GM21529 (cell line): ENCODE results near the gene ANKRD34A.

Experiments used
- ATAC-seq: cut with Tn5 transposase; IDR thresholded peaks from one replicate; pipeline ENCODE4 v1.9.1; 2021; ENCODE audit not compliant: unreplicated experiment

Gene ANKRD34A

DNA sequence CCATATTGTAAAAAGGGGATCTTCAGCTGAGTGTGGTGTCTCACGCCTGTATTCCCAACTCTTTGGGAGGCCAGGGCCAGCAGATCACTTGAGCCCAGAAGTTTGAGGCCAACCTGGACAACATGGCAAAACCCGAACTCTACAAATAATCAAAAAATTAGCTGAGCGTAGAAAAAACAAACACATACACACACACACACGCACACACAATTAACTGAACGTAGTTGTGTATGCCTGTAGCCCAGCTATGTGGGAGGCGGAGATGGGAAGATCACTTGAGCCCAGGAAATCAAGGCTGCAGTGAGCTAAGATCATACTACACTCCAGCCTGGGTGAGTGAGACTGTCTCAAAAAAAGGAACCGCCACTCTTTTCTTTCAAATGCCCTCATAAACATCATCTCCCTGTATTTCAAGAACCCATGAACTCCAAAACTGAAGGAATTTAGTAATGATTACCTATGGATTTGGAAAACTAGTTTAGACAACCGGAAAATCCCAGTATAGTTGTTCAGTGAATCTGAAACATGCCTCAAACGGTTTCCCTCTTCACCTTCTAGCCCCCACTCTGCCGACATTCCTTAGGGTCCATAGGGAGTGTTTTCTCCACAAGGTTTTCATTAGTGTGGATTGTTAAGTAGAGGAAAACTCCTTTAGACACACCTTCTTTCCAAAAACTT lies 27.5 kb upstream of the ANKRD34A start:
- ATAC-seq = no peak

DNA sequence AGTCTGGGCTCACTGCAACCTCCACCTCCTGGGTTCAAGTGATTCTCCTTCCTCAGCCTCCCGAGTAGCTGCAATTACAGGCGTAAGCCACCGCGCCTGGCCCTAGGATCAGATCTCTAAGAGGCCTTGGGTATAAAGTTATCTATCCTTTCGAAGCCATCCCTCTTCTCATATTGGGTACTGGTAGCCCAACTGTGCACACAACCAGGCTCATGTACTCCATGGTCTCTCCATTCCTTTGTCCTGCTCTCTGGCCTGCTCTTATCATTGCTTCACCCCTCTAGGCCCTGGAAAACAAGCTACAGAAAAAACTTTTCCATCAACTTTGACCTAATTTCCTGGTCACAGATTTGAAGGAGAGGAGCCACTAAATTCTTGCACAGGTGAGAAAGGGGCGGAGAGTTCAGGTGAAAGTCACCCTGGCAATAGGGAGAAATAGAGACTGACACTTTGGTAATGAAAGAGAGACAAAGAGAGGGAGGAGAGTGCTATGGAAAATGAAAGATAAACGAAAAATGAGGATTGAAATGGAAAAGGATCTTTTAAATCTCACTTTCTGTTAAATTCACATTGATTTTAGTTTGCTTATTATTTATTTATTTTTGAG lies 26.0 kb upstream of the ANKRD34A start:
- ATAC-seq = no peak

DNA sequence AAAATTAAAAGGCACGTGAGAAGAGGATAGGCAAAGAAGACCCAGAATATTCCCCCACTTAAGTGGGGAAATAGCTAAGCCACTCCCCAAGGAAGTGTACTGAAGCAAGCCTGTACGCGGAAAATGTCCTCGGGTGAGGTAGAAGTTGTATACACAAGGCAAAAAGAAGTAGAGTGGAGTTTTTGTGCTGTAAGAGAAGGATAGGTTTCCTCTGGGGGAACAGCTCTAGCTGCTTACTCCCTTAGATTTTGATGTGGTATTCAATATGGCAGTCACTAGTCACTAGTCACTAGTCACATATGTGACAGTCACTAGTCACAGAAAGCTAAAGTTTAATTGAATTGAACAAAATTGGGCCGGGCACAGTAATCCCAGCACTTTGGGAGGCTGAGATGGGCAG lies 24.4 kb upstream of the ANKRD34A start:
- ATAC-seq = no peak

DNA sequence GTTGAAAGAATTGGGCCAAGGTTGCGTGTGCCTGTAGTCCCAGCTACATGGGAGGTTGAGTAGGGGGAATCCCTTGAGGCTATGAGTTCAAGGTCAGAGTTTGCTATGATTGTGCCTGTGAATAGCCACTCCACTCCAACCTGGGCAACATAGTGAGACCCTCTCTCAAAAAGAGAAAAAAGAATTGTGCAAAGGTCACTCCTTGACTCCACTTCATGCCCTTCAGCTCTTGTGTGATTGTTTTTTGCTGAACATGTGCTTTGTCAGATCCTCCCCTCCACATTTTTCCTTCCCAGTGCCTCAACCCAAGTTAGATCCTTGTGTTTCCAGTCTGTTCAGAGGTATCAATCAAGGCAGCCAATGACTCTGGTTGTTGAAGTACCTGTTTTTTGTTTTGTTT lies 23.6 kb upstream of the ANKRD34A start:
- ATAC-seq = no peak

DNA sequence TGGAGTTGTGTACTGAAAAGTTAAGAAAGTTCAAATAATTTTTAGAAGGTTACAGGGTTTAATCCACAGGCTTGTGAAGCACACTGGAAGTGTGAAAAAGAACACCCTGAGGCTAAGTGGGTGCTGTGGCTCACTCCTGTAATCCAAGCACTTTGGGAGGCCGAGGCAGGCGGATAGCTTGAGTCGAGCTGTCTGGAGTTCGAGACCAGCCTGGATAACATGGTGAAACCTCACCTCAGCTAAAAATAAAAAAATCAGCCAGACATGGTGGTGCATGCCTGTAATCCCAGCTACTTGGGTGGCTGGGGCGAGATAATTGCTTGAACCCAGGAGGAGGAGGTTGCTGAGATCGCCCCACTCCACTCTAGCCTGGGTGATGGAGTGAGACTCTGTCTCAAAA lies 22.2 kb upstream of the ANKRD34A start:
- no peak for ATAC-seq

DNA sequence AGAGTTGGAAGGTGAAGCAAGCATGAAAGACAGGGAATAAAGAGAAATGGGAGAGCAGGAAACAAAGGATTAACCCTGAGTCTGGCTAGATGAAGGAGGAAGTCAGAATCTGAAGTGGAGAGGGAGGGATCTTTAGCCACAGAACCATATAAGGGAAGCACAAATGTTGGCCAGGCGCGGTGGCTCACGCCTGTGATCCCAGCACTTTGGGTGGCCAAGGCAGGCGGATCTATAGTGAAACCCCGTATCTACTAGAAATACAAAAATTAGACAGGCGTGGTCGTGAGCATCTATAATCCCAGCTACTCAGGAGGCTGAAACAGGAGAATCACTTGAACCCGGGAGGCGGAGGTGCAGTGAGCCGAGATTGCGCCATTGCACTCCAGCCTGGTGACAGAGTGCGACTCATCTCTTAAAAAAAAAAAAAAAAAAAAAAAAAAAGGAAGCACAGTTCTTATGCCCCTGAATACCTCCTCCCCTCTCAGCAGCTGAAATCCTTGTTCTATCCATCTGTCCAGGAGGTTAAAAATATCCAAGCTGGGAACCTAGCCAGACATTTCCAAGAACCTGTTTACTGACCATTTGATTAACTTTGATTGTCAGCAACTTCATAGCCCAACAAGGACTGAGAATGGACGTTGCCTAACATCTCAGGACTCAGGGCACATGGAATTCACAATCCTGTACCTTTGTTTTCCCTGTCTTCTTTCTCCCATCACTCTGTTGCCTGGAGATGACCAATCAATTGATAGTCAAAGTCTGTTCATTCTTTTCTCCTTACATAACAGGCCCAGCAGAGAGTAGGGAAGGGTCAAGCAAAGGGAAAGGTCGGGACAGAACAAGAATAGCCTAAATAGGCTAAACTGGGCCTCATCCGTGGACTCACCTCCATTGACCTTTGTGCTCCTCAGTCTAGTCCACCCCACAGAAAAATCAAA lies 21.4 kb upstream of the ANKRD34A start:
- no peak for ATAC-seq

DNA sequence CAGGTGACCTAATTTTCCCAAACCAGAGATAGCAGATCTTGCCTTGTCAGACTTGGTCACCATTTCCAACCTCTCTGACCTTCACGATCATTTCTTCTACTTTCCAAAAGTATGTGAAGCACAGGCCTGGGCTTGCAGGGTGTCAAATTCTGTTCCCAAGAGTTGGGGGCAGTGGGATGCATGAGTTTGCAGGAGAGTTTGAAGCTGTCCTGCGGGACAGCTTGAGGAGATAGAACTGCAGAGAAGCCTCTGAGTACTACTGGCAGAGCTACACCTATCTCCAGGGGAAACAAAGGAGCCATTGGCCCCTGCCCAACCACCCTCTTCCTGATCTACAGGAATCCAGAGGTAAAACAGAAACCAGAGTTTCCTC lies 20.7 kb upstream of the ANKRD34A start:
- ATAC-seq = no peak

DNA sequence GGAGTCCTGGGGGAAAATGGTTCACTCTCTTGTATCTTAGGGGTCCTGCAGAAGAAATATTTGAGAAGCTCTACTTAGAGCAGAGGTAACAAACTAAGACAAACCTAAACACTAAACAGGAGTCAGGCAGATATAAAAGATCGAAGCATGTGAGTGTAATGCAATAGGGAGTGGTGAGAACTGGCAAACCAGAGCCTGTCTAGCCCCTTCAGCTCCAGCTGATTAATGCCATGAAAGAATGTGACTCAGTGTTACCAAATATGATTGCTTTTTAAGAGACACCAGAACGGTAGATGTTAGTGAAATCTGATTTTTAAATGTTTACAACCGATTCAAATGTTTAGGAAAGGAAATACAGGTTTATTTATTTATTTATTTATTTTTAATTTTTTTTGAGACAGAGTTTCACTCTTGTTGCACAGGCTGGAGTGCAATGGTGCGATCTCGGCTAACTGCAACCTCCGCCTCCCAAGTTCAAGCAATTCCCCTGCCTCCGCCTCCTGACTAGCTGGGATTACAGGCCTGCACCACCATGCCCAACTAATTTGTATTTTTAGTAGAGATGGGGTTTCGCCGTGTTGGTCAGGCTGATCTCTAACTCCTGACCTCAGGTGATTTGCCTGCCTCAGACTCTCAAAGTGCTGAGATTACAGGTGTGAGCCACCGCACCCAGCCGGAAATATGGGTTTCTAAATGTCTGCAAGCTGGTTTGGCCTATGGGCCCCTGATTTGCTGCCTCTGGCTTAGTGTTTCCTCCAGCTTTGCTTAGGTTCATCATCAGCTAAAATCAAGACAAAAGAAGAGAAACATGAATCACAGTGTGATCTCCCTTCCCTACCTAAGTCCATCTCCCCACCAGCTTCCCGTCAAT lies 19.8 kb upstream of the ANKRD34A start:
- ATAC-seq = no peak

DNA sequence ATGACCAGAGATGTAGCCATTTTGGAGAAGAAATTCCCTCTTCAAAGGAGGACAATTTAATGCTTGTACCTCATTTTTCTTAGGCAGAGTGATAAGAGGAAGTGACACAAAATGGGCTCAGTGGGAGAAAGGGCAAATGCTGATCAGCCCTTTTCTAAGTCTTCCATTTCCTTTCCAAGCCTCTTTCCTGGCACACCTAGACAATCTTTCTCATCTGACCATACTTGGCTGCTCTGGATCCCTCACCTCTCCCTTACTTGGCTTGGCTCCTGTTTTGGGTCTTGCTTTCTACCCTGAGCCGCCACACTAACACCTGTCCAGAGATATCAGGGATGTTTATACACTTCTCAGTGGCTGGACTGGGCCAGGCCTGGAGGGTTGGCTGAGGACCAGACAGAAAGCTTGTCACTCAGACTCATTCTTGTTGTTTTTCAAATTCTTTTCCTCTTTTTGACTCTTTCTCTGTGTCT lies 18.9 kb upstream of the ANKRD34A start:
- no peak for ATAC-seq

DNA sequence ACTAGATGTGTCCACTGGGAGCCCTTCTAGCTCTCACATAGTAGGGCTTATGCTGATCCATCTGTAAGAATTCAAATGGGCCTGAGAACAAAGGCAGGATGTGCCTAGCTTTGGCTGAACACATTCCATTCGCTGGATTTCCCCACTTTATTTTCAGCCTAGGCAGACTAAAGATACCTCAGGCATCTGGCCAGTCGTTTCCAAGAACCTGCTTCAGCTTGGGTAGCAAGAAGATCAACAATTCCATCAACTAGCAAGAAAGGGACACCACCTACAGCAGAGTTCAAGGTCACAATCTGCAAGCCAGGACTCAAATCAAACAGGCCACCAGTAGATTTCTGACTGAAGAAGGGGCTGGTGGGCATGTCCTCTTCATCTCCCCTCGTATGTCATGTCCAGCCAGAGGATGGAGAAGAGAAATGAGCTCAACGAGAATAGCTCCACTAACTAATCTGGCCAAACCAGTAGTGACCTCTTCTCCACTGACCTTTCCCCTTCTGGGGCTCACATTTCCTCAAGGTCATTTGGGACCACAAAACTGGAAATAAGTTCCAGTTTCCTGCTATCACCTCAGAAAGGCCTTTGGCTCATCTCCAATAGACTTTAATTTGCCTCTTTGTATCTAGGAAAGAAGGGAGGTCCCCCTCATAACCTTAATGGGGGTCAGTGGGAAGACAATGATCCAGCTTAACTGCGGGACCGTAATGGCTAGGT lies 17.8 kb upstream of the ANKRD34A start:
- no peak for ATAC-seq

DNA sequence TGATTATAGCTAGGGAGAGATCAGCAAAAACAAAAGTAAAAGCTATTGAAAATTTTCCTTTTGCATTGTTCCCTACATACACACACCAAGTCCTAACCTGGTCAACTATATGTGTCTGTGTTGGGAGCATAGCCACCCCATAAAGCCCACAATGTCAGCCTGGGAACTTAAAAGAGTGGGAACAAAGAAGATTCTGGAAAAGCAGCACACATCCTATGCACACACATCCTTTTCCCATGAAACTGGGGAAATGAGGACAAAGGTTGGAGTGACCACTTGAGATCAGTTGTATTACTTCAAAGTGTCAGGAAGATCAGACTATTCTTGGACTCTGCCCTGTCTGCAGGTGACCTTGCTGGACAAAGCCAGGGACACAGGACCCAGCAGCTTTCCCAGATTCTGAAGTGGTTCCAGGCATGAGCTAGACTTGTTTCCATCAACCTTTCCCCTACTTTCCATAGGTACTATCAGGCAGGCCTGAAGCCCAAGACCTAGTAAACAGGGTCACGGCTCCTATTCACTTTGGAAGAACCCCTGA lies 16.2 kb upstream of the ANKRD34A start:
- no peak for ATAC-seq

DNA sequence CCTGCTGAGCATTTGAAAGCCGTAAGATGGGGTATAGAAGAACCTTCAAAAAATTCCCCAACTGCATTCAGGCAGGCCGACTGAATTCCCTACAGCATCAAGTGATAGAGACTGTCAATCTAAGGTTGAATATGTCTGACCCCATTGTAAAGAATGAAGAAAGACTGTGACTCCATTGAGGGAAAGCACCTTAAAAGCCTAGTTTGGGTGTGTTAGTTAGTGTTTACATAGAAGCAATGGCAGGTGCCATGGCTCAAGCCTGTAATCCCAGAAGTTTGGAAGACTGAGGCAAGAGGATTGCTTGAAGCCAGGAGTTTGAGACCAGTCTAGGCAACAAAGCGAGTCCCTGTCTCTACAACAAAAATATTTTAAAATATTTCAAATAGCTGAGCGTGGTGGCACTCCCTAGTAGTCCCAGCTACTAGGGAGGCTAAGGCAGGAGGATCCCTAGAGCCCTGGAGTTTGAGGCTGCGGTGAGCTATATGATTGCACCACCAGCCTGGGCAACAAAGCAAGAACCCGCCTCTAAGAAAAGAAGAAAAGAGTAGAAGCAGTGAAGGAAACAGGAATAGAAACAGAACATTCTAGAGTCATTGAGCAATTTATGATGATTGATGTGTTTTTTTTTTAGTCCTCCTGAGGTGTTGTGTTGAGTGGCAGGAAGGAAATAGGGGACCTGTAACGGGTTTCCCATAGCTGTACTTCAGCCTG lies 15.5 kb upstream of the ANKRD34A start:
- ATAC-seq = peak; percentile 26

DNA sequence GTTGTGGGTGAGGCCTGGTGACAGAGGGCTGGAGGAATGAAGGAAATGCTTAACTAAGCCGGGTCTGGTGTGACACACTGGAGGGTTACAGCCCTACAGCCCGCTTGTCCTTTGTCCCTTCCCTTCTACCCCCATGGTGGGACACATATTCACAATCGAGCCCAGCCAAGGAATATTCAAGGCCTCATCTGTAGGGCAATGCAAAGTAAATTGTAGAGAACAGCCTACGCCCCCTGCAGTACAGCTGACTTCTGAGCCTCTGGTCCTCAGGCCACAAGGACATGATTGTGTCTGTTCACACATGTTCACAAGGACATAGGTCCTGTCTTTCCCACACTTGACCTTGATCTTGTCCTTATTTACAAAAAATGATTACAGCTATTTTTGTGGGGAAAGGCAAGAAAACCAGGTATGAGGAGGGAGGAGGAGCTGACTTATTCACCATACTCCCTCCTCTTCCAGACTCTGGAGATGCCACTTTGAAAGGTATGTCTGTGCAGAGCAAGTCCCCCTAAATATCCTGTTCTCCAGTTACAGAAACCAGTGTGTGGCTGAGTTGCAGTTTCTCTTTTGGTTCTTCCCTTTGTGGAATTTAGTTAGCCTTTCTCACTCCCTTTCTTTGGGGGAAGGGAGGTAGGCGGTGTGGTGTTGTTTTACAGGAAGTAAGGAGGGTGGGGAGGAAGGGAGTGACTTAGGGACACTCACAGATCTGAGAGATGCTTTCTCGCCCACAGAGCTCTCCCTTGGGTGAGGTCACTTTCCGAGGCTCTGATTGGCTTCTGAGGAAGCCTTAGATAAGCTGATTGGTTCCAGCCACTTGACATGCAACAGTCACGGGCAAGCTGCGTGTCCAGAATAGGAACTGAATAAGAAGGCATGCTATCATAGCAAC lies 14.7 kb upstream of the ANKRD34A start:
- ATAC-seq = peak; percentile 82

DNA sequence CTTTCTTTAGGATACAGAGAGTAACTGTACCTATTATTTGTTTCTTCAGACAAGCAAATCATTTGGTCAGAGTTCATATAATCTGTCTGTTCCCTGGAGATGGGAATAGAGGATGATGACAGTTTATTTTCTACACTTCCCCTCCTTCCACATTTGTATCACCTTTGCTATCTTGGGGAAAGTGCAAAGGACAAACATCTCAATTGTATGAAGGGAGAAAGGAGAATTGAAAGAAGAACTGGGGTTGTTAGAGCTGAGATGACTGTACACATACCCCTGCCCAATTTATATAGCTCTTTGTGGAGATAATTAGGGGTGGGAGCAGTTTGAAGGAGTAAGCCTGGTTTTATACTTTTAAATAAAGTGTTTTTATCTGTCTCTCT lies 14.1 kb upstream of the ANKRD34A start:
- no peak for ATAC-seq

DNA sequence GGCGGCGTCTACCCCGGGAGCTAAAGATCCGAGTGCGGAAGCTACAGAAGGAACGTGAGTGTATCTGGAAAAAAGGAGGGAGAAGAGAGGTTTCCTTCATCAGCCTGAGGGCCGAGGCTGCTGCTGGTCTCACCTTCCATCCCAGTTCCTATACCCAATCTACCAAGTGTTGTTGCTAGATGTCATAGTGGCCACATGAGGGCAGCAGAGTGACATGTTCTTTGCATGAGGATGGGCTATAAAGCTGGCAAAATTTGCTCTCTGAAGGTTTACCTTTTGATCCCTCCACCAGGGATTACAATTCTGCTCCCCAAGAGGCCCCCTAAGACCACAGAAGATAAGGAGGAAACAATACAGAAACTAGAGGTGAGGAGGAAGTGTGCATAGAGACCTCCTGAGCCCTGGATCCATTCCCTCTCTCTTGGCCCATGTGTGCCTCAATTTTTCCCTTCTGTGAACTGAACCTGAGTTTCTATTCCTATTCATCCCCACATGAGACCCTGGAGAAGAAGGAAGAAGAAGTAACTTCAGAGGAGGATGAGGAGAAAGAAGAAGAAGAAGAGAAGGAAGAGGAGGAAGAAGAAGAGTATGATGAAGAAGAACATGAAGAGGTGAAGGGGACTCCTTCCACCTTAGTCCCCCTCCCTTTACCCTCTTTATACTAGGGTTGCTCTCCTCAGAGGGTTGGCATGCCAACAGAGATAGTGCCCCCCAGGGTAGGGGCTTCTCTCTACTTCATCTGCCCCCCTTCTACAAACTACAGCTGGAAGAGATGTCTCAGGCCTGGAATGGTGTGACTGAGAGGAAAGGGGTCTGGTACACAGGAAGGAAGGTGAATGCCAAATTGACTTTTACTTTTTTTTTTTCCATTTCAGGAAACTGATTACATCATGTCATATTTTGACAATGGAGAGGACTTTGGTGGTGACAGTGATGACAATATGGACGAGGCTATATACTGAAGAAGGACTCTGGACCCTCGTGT lies 13.4 kb upstream of the ANKRD34A start:
- ATAC-seq = no peak

DNA sequence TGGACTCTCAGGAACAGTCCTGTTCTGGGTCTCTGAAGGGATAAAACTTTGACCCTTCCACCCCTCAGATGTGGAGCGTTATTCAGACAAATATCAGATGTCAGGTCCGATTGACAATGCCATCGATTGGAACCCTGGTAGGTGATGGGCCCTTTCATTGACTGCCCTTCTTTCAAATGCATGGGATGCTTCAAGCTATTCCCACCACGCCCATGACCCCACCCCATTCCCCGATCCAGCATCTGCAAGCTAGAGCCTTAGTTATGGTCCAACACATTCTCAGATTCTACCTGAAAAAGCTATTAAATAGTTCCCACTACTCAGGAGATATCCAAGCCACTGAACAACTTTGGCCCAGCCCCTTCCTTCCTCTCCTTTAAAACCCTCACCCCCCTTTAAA lies 12.6 kb upstream of the ANKRD34A start:
- no peak for ATAC-seq

DNA sequence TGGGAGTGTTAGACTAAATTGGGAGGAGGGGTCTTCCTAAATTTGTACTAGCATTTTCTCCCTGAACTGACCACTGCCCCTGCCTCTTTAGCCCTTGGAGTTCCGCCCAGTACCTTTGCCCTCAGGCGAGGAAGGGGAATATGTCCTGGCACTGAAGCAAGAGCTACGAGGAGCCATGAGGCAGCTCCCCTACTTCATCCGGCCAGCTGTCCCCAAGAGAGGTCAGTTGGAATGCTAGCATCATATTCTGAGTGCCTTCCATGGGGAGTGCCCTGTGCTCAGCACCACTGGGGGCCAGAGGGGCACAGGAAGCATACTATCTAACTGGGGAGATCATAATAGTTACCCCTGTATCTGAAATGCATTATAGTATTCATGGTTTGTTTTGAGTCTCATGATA lies 10.8 kb upstream of the ANKRD34A start:
- ATAC-seq = no peak
